ENCODE measurements around the gene PLPPR5. TPM values are rescaled to one million over a fixed set of nuclear protein-coding genes. Genes with fewer than 3 reads are reported as not detected.

Gene PLPPR5
- total RNA-seq, 1 donor from 2014 or later: not detected

GRCh38 chr1:98849969-98850636 is 154.6 kb downstream of the PLPPR5 start:
- DNase-seq (ENCODE audit: low read depth in 2 of 2): no peak

GRCh38 chr1:98842241-98842640 is 162.4 kb downstream of the PLPPR5 start:
- no peak for DNase-seq (ENCODE audit: low read depth in 2 of 2)

All from dermis microvascular lymphatic vessel endothelial cell (primary cell).